Pancreas (tissue), 10 donors: ENCODE results near the gene CBX5. TPM values are rescaled to one million over a fixed set of nuclear protein-coding genes. Genes with fewer than 3 reads are reported as not detected.

ENCODE experiments used
- ATAC-seq, 4 donors: fragments of 200-7000 bp; cut with Tn5 transposase; one replicate each; pipeline versions ENCODE4 v1.8.0 to v1.9.1; 2020; ENCODE audit warnings: mild to moderate bottlenecking in 4 of 4, moderate library complexity in 4 of 4
- DNase-seq, 6 donors: peaks; one replicate each; pipeline ENCODE4 v3.0.0-alpha.2; 2020
- FAIRE-seq: peaks from 2 replicates; lab custom pipeline; 2012; peaks lifted over from hg19 to GRCh38; lab: Jason Lieb, UNC
- H3K27ac ChIP-seq, 4 donors: fragments of 200-600 bp; sonication (generic); 1 replicate in 3 of 4; 2 replicates in 1 of 4; pipeline versions ENCODE4 v1.5.0 to v1.8.0; 2020
- H3K27me3 ChIP-seq, 4 donors: fragments of 200-600 bp; one replicate each; pipeline ENCODE4 v1.8.0; 2021
- H3K36me3 ChIP-seq, 3 donors: fragments of 200-600 bp; sonication (generic) in 1 of 3; one replicate each; pipeline versions ENCODE4 v1.5.0 to v1.8.0; 2020 to 2021
- H3K4me1 ChIP-seq, 3 donors: fragments of 200-600 bp; one replicate each; pipeline ENCODE4 v1.8.0; 2021
- H3K4me3 ChIP-seq, 4 donors: fragments of 200-600 bp; sonication (generic) in 2 of 4; one replicate each; pipeline versions ENCODE4 v1.5.0 to v1.8.0; 2020 to 2021
- H3K9me3 ChIP-seq, 4 donors: fragments of 200-600 bp; one replicate each; pipeline ENCODE4 v1.8.0; 2021
- WGBS, 2 donors: extraction: QIAGEN DNeasy Blood & Tissue Kit; methylation state at CpG; one replicate each; pipeline ENCODE4 v1.1.7; 2013; 5-methylcytosine and 5-hydroxymethylcytosine counted together
- intact Hi-C, 3 donors: fragments of 100-400 bp; cut with DNase I; formaldehyde crosslinking; loops; one replicate each; pipeline versions ENCODE4 v1.11.1 to v1.14.2; 2022
- polyA plus RNA-seq, 2 donors: library from polyadenylated mRNA; stranded (reverse); fragments of 200-250 nt; gene quantifications; one replicate each; pipeline ENCODE4 v1.2.3, GENCODE V29; 2013
- total RNA-seq, 6 donors: library from RNA; stranded (reverse); fragmentation: NEBNext Ultra II Directional in 4 of 6; extraction: Animal tissue kit (Norgen Biotek cat#: 25700) in 4 of 6; gene quantifications; one replicate each; pipeline versions ENCODE4 v1.2.1 to v1.2.4, GENCODE V29; 2021 to 2023
- TF ChIP-seq, protein P1 (sequence below), 4 donors: fragments of 200-600 bp; sonication (generic) in 3 of 4; IDR thresholded peaks; one replicate each; pipeline versions ENCODE4 v1.5.0 to v1.8.0; 2021; ENCODE audit warnings: antibody characterized with exemption in 4 of 4
- donor health status: healthy with polysubstance abuse.
- donor health status: DM: no; HTN: no; CAD: no; lungs with moderate emphysema.
- donor health status: DM: no; HTN: no; CAD: no.
- donor health status: control.
- donor health status: control.
- donor health status: Bipolar disorder and iron deficiency.
- donor health status: DM: yes; HTN: yes; CAD: no.
- donor health status: DM: no; HTN: no; CAD: no.
- donor health status: DM: no; HTN: no; CAD: no.
- donor health status: DM: yes; HTN: yes; CAD: no.

The CBX5 gene
- total and polyA plus RNA-seq, 8 donors: 5.9 to 41.4 (median 24.6) TPM

DNA sequence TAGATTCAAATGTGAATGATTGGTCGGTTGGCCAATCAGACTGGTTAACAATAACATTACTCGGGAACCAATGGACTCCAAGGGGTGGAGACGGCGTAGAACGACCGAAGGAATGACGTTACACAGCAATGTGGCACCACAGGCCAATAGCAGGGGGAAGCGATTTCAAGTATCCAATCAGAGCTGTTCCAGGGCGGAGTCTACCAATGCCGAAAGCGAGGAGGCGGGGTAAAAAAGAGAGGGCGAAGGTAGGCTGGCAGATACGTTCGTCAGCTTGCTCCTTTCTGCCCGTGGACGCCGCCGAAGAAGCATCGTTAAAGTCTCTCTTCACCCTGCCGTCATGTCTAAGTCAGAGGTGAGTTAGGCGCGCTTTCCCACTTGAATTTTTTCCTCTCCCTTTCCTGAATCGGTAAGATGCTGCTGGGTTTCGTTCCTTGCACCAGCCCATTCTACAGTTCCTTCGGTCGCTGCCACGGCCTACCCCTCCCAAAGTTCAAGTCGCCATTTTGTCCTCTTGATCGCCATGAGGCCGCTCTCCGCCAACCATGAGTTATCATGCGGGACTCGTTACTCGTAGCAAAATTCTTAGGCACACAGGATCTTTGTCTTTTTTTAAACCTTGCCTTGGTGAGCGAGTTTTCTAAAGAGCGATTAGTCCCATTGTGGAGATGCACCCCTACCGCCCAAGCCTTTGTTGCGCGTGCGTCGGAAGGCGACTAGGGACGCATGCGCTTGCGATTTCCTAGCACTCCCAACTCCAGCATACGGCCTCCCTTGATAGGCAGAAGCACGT is 742 bp upstream of the CBX5 start, which contains the start of gene HNRNPA1:
Gene HNRNPA1, plus strand, starts transcription at position 259 of the 793 bp plus-strand sequence. Its CDS starts 82 bp downstream, at position 341.
- DNase-seq (peak; percentile 82 to 98 (median 96)), FAIRE-seq (peak; percentile 90), ATAC-seq (peak; percentile 82 to 93 (median 86))
- peaks cover 17 to 36% (median 23%) of the 10 kb centered on the region in 3 donors for H3K4me1 ChIP-seq
- H3K4me3 ChIP-seq: peak within 1 kb of the TSS; percentile 54 to 78 (median 76)
- H3K9me3 ChIP-seq: no peaks in the 10 kb centered on the region
- WGBS, 2 donors: 0% methylated on average over 48 of the region's 48 CpGs
- no peaks in the 10 kb centered on the region for H3K27me3 ChIP-seq
- H3K27ac ChIP-seq: peak within 1 kb of the TSS; percentile 95 to 96 (median 96)
- TF ChIP-seq, protein P1, sequence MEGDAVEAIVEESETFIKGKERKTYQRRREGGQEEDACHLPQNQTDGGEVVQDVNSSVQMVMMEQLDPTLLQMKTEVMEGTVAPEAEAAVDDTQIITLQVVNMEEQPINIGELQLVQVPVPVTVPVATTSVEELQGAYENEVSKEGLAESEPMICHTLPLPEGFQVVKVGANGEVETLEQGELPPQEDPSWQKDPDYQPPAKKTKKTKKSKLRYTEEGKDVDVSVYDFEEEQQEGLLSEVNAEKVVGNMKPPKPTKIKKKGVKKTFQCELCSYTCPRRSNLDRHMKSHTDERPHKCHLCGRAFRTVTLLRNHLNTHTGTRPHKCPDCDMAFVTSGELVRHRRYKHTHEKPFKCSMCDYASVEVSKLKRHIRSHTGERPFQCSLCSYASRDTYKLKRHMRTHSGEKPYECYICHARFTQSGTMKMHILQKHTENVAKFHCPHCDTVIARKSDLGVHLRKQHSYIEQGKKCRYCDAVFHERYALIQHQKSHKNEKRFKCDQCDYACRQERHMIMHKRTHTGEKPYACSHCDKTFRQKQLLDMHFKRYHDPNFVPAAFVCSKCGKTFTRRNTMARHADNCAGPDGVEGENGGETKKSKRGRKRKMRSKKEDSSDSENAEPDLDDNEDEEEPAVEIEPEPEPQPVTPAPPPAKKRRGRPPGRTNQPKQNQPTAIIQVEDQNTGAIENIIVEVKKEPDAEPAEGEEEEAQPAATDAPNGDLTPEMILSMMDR (IDR thresholded peaks at IDR 0.05): no peak
- peaks cover 4 to 29% (median 12%) of the 10 kb centered on the region in 3 donors for H3K36me3 ChIP-seq
- intact Hi-C loops: no loop called here

DNA sequence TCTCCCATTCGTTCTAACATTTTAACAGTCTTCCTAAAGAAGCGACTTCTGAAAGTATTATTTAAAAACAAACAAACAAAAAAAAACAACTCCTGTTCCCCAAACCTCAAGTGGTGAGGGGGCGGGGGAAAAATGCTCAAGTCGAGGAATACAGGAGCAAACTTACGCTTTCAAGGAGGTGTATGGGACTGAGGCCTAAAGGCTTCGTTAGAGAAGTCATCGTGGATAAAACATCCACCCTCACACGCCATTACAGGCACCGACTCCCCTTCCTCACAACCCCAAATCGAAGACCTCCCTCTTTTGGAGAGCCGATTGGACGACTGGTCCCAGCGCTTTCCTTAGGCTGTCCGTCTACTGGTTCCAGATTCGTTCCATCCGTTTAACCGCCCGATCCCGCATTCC is 693 bp downstream of the CBX5 start:
- WGBS, 2 donors: 0% methylated on average over 19 of the region's 19 CpGs
- Histone ChIP-seq H3K27me3 (no peaks in the 10 kb centered on the region), H3K36me3 (peaks cover 3 to 23% (median 12%) of the 10 kb centered on the region in 3 donors), H3K4me3 (peak overlapping the region; percentile 54 to 76 (median 66)), H3K9me3 (no peaks in the 10 kb centered on the region), H3K4me1 (peaks cover 15 to 35% (median 24%) of the 10 kb centered on the region in 3 donors), H3K27ac (peak overlapping the region; percentile 95 to 96 (median 96))
- TF ChIP-seq, protein P1 (IDR thresholded peaks at IDR 0.05): no peak
- no peak for DNase-seq
- no peak for ATAC-seq
- intact Hi-C loops: no loop called here
- no peak for FAIRE-seq

DNA sequence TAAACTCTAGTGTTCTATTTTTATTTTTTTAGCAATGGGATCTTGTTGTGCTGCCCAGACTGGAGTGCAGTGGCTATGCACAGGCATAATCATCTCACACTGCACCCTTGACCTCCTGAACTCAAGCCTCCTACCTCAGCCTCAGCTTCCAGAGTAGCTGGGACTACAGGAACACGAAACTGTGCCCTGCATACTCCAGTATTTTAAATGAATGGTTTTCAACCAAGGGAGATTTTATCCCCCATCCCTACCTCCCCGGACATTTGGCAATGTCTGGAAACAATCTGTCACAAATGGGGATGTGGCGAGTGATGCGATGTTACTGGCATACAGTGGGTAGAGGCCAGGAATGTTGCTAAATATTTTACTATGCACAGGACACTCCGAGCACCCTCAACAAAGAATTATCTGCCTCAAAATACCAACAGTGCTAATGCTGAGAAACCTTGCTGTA is 2.1 kb downstream of the CBX5 start:
- 45 to 46% methylated on average over 5 of the region's 5 CpGs for WGBS, 2 donors
- intact Hi-C loops: no loop called here
- ATAC-seq: no peak

DNA sequence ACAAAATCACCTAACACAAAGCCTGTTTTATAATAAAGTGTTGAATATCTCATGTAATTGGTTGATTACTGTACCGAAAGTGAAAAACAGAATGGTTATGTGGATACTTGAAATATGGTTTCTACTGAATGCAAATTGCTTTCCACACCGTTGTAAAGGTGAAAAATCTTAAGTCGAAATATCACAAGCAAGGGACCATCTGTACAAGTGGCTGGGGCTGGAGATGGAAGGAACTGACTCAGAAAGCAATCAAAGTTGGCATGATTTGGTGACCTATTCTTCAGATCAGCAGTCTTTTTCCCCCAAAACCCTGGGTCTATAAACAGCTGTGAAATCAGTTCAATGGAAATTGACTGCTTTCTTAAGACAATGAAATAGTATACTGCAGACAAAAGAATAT is 3.6 kb downstream of the CBX5 start:
- ATAC-seq: no peak
- Histone ChIP-seq H3K36me3 (no peaks in the 10 kb centered on the region), H3K27me3 (no peaks in the 10 kb centered on the region), H3K4me1 (peaks cover 6 to 20% (median 16%) of the 10 kb centered on the region in 3 donors), H3K9me3 (no peaks in the 10 kb centered on the region), H3K27ac (no peak overlapping the region), H3K4me3 (no peak overlapping the region)
- TF ChIP-seq, protein P1 (IDR thresholded peaks at IDR 0.05): no peak
- 93 to 94% methylated on average over 3 of the region's 3 CpGs for WGBS, 2 donors
- DNase-seq: no peak
- FAIRE-seq: no peak
- intact Hi-C loops: no loop called here

More for the DNA sequence above, 2.1 kb downstream of the CBX5 start:
- Histone ChIP-seq H3K4me1 (peaks cover 6 to 24% (median 16%) of the 10 kb centered on the region in 3 donors), H3K4me3 (peak overlapping the region in 1 of 4 donors; percentile 76), H3K27ac (peak overlapping the region in 1 of 4 donors; percentile 95), H3K9me3 (no peaks in the 10 kb centered on the region), H3K27me3 (no peaks in the 10 kb centered on the region), H3K36me3 (peaks cover 0 to 9% (median 0%) of the 10 kb centered on the region in 3 donors)
- FAIRE-seq (no peak), DNase-seq (no peak)
- TF ChIP-seq, protein P1 (IDR thresholded peaks at IDR 0.05): no peak
